WTC11 (cell line): ENCODE results near the gene SIM2. TPM values are rescaled to one million over a fixed set of nuclear protein-coding genes. Genes with fewer than 3 reads are reported as not detected.
A peak's percentile ranks its signal among the peaks of the same experiment; 100 is the strongest.

Source experiments
- ATAC-seq: fragments of 200-7000 bp; cut with Tn5 transposase; 2 replicates; pipeline ENCODE4 v1.10.0; 2021; ENCODE audit warnings: mild to moderate bottlenecking, moderate library complexity
- CTCF ChIA-PET: fragments of 300-600 bp; sonication (Branson Sonifier 250); formaldehyde crosslinking; loops from one replicate; lab custom pipeline; 2021; ENCODE audit warnings: antibody characterized with exemption; lab: Charles Lee
- POLR2A ChIA-PET: fragments of 350-600 bp; sonication (Branson Sonifier 250); formaldehyde crosslinking; loops from one replicate; lab custom pipeline; 2021; ENCODE audit warnings: antibody characterized with exemption; lab: Charles Lee
- DNase-seq: peaks from one replicate; pipeline ENCODE4 v3.0.0; 2021; ENCODE audit warnings: low spot score
- H3K27ac Mint-ChIP-seq: 2 replicates; pipeline ENCODE4 v1.8.0; 2021; ENCODE audit warnings: mixed read lengths
- H3K27me3 Mint-ChIP-seq: 2 replicates; pipeline ENCODE4 v1.8.0; 2021; ENCODE audit warnings: low read depth, mild to moderate bottlenecking, moderate library complexity, mixed read lengths
- H3K36me3 Mint-ChIP-seq: 2 replicates; pipeline ENCODE4 v1.8.0; 2021; ENCODE audit warnings: mixed read lengths
- H3K4me1 Mint-ChIP-seq: 2 replicates; pipeline ENCODE4 v1.8.0; 2022; ENCODE audit warnings: mixed read lengths
- H3K4me3 Mint-ChIP-seq: 2 replicates; pipeline ENCODE4 v1.8.0; 2021; ENCODE audit warnings: mild to moderate bottlenecking, moderate library complexity, mixed read lengths
- H3K9me3 Mint-ChIP-seq: 2 replicates; pipeline ENCODE4 v1.8.0; 2021; ENCODE audit warnings: mixed read lengths
- ATF2 ChIP-seq: sonication (generic); formaldehyde crosslinking; IDR thresholded peaks from 2 replicates; pipeline ENCODE4 v1.8.1; 2022; ENCODE audit warnings: low read depth, missing genetic modification reagents, borderline replicate concordance
- ATF3 ChIP-seq: sonication (generic); formaldehyde crosslinking; conservative IDR thresholded peaks from 2 replicates; pipeline ENCODE4 v1.8.1; 2022; ENCODE audit warnings: mild to moderate bottlenecking, missing genetic modification reagents
- FOXP4 ChIP-seq: sonication (generic); formaldehyde crosslinking; IDR thresholded peaks from 2 replicates; pipeline ENCODE4 v1.8.0; 2022; ENCODE audit warnings: mild to moderate bottlenecking, missing genetic modification reagents
- IRF2 ChIP-seq: sonication (generic); formaldehyde crosslinking; IDR thresholded peaks from 2 replicates; pipeline ENCODE4 v1.8.0; 2022; ENCODE audit warnings: low read depth, missing genetic modification reagents, borderline replicate concordance
- KAT7 ChIP-seq: sonication (generic); formaldehyde crosslinking; IDR thresholded peaks from 2 replicates; pipeline ENCODE4 v1.8.1; 2023; ENCODE audit warnings: missing genetic modification reagents, mild to moderate bottlenecking, borderline replicate concordance
- MAX ChIP-seq: sonication (generic); formaldehyde crosslinking; IDR thresholded peaks from 2 replicates; pipeline ENCODE4 v1.8.0; 2022; ENCODE audit warnings: mild to moderate bottlenecking, missing genetic modification reagents
- MYBL2 ChIP-seq: sonication (generic); formaldehyde crosslinking; IDR thresholded peaks from 2 replicates; pipeline ENCODE4 v1.8.1; 2023; ENCODE audit warnings: mild to moderate bottlenecking, moderate library complexity, missing genetic modification reagents
- NFATC4 ChIP-seq: fragments of 250-450 bp; sonication (Bioruptor Pico); IDR thresholded peaks from 2 replicates; pipeline ENCODE4 v1.9.0; 2021; ENCODE audit warnings: mild to moderate bottlenecking
- RELA ChIP-seq: sonication (generic); formaldehyde crosslinking; IDR thresholded peaks from 2 replicates; pipeline ENCODE4 v1.8.1; 2022; ENCODE audit warnings: missing genetic modification reagents, mild to moderate bottlenecking, borderline replicate concordance
- TEAD4 ChIP-seq: sonication (generic); formaldehyde crosslinking; IDR thresholded peaks from 2 replicates; pipeline ENCODE4 v1.8.0; 2022; ENCODE audit warnings: mild to moderate bottlenecking, missing genetic modification reagents
- USF2 ChIP-seq: sonication (generic); formaldehyde crosslinking; IDR thresholded peaks from 2 replicates; pipeline ENCODE4 v1.8.1; 2023; ENCODE audit warnings: mild to moderate bottlenecking, missing genetic modification reagents, moderate library complexity
- ZBTB21 ChIP-seq: sonication (generic); formaldehyde crosslinking; IDR thresholded peaks from 2 replicates; pipeline ENCODE4 v1.8.1; 2023; ENCODE audit warnings: mild to moderate bottlenecking, missing genetic modification reagents, borderline replicate concordance
- ZNF263 ChIP-seq: sonication (generic); formaldehyde crosslinking; IDR thresholded peaks from 2 replicates; pipeline ENCODE4 v1.8.1; 2022; ENCODE audit warnings: low read depth, mild to moderate bottlenecking, moderate library complexity, missing genetic modification reagents
- ZNF317 ChIP-seq: sonication (generic); formaldehyde crosslinking; IDR thresholded peaks from 2 replicates; pipeline ENCODE4 v1.8.1; 2023; ENCODE audit warnings: low read depth, mild to moderate bottlenecking, moderate library complexity, missing genetic modification reagents, borderline replicate concordance
- ZNF416 ChIP-seq: fragments of 250-450 bp; sonication (Bioruptor Pico); IDR thresholded peaks from 2 replicates; pipeline ENCODE4 v1.9.0; 2021; ENCODE audit warnings: mild to moderate bottlenecking, inconsistent platforms
- total RNA-seq: library from RNA; stranded (reverse); gene quantifications from 3 replicates; pipeline ENCODE4 v1.2.3, GENCODE V29; 2021

The SIM2 gene
- total RNA-seq, 1 experiment from 2014 or later = 0.17 TPM

- POLR2A ChIA-PET = no interaction called here
- no peaks in the 10 kb centered on the region; the same call in none of the 2 replicates for H3K27me3 Mint-ChIP-seq
- no peaks in the 10 kb centered on the region for H3K36me3 Mint-ChIP-seq
- TF ChIP-seq IRF2 (CRISPR knock-in tag) = no peak
- TF ChIP-seq MYBL2 (CRISPR knock-in tag) = no peak
- no peak for TF ChIP-seq USF2 (CRISPR knock-in tag)
- no peak overlapping the region for H3K27ac Mint-ChIP-seq
- H3K9me3 Mint-ChIP-seq = no peaks in the 10 kb centered on the region
- CTCF ChIA-PET = interaction anchor here (1.0 to 1.1 kb wide), 2 partner anchors 34 to 128 kb away, joined by 3 read pairs; no protein-coding TSS in a partner anchor
- no peak for ATAC-seq
- DNase-seq = no peak
- H3K4me3 Mint-ChIP-seq = no peak overlapping the region
- H3K4me1 Mint-ChIP-seq = no peaks in the 10 kb centered on the region
Measured at GRCh38 chr21:36725793-36726386, 27.0 kb downstream of the SIM2 start.

- no peak for TF ChIP-seq ZNF263 (CRISPR knock-in tag)
- H3K27ac Mint-ChIP-seq = no peak overlapping the region
- no peak overlapping the region for H3K4me3 Mint-ChIP-seq
- ATAC-seq (peak; percentile 91), DNase-seq (peak; percentile 58)
- ChIA-PET CTCF (interaction anchor here (0.7 to 1.6 kb wide), 16 partner anchors 9 to 189 kb away, joined by 3 to 9 read pairs (median 4); no protein-coding TSS in a partner anchor), POLR2A (interaction anchor here (1.2 kb wide), 1 partner anchor 126 kb away, joined by 3 read pairs; no protein-coding TSS in a partner anchor)
- H3K27me3 Mint-ChIP-seq = no peaks in the 10 kb centered on the region; the same call in none of the 2 replicates
- H3K9me3 Mint-ChIP-seq = no peaks in the 10 kb centered on the region
- no peaks in the 10 kb centered on the region for H3K4me1 Mint-ChIP-seq
- no peaks in the 10 kb centered on the region for H3K36me3 Mint-ChIP-seq
Measured at GRCh38 chr21:36727866-36728265, 29.0 kb downstream of the SIM2 start.

GRCh38 chr21:36728371-36729111 is 29.6 kb downstream of the SIM2 start:
- Mint-ChIP-seq H3K4me1 (no peaks in the 10 kb centered on the region), H3K27ac (no peak overlapping the region), H3K4me3 (no peak overlapping the region), H3K27me3 (no peaks in the 10 kb centered on the region; the same call in none of the 2 replicates), H3K36me3 (no peaks in the 10 kb centered on the region), H3K9me3 (no peaks in the 10 kb centered on the region)
- CTCF ChIA-PET = interaction anchor here (0.7 to 1.6 kb wide), 13 partner anchors 8 to 189 kb away, joined by 3 to 9 read pairs (median 4); no protein-coding TSS in a partner anchor
- ATAC-seq (no peak), DNase-seq (no peak)
- POLR2A ChIA-PET = interaction anchor here (1.2 kb wide), 1 partner anchor 125 kb away, joined by 3 read pairs; no protein-coding TSS in a partner anchor
- TF ChIP-seq RELA (CRISPR knock-in tag) (no peak), ATF3 (no peak), FOXP4 (CRISPR knock-in tag) (no peak), MAX (no peak), KAT7 (CRISPR knock-in tag) (no peak), ZNF317 (CRISPR knock-in tag) (no peak), ZNF263 (CRISPR knock-in tag) (no peak), MYBL2 (CRISPR knock-in tag) (no peak), ATF2 (CRISPR knock-in tag) (no peak), NFATC4 (CRISPR knock-in tag) (no peak), ZNF416 (CRISPR knock-in tag) (no peak), TEAD4 (CRISPR knock-in tag) (no peak), ZBTB21 (CRISPR knock-in tag) (no peak)
